GM12878 (cell line): ENCODE measurements around the gene SPINK5. TPM values are rescaled to one million over a fixed set of nuclear protein-coding genes. Genes with fewer than 3 reads are reported as not detected.

Experiments used
- ATAC-seq: fragments of 200-7000 bp; cut with Tn5 transposase; 3 replicates; pipeline ENCODE4 v1.9.1; 2020; ENCODE audit warnings: mild to moderate bottlenecking, moderate library complexity
- BruUV-seq: library from RNA; stranded (reverse); fragments of 400-500 nt; replicated peaks from 2 replicates; lab custom pipeline; 2021; lab: Mats Ljungman, UMichigan
- CTCF ChIA-PET: fragments of 300-600 bp; sonication (Branson Sonifier 250); formaldehyde crosslinking; extraction: SDS; loops from one replicate; lab custom pipeline; 2021; ENCODE audit warnings: inconsistent platforms; lab: Yijun Ruan, JAX
- POLR2A ChIA-PET: fragments of 350-600 bp; formaldehyde crosslinking; extraction: SDS; loops from one replicate; lab custom pipeline; 2021; ENCODE audit warnings: inconsistent platforms; lab: Charles Lee
- RAD21 ChIA-PET: fragments of 300-600 bp; sonication (Branson Sonifier 250); formaldehyde crosslinking; loops from one replicate; lab custom pipeline; 2023; ENCODE audit warnings: antibody characterized with exemption; ENCODE audit not compliant: unreplicated experiment; lab: Charles Lee
- SMC1A ChIA-PET: fragments of 300-600 bp; sonication (Branson Sonifier 250); formaldehyde crosslinking; loops from one replicate; lab custom pipeline; 2023; ENCODE audit not compliant: unreplicated experiment, uncharacterized antibody; lab: Charles Lee
- DNase-seq: peaks from one replicate; pipeline ENCODE4 v3.0.0-alpha.2; 2011; ENCODE audit warnings: low read depth, low spot score
- FAIRE-seq: peaks from 3 replicates; lab custom pipeline; 2011; peaks lifted over from hg19 to GRCh38; lab: Jason Lieb, UNC
- H2AFZ ChIP-seq: 2 replicates; pipeline ENCODE4 v1.6.0; 2011; ENCODE audit warnings: low read depth, low read length, control low read depth; ENCODE audit not compliant: control insufficient read depth
- H3K27ac ChIP-seq: 2 replicates; pipeline ENCODE4 v1.5.1; 2011; ENCODE audit warnings: control low read depth; ENCODE audit not compliant: control insufficient read depth, insufficient read depth
- H3K27me3 ChIP-seq, 2 experiments: replicated peaks in 1 of 2; 2 replicates each; pipeline versions ENCODE4 v1.6.0 to v1.6.1; 2011; ENCODE audit warnings: low read length in 1 of 2; ENCODE audit not compliant: control insufficient read depth in 2 of 2, insufficient read depth in 2 of 2
- H3K36me3 ChIP-seq, 2 experiments: 2 replicates each; pipeline ENCODE4 v1.5.1; 2011; ENCODE audit warnings: low read length in 1 of 2; ENCODE audit not compliant: control insufficient read depth in 2 of 2, insufficient read depth in 2 of 2
- H3K4me1 ChIP-seq: 2 replicates; pipeline ENCODE4 v1.6.1; 2011; ENCODE audit warnings: mild to moderate bottlenecking, low read length, moderate library complexity, mixed read lengths; ENCODE audit not compliant: control insufficient read depth, insufficient read depth
- H3K4me2 ChIP-seq: 2 replicates; pipeline ENCODE4 v1.6.0; 2011; ENCODE audit warnings: control low read depth; ENCODE audit not compliant: control insufficient read depth, insufficient read depth
- H3K4me3 ChIP-seq: fragments of 200-600 bp; sonication (generic); 2 replicates; pipeline ENCODE4 v1.5.1; 2016
- H3K79me2 ChIP-seq: 2 replicates; pipeline ENCODE4 v1.6.0; 2011; ENCODE audit warnings: low read length; ENCODE audit not compliant: control insufficient read depth, insufficient read depth
- H3K9ac ChIP-seq: 2 replicates; pipeline ENCODE4 v1.8.0; 2011; ENCODE audit warnings: low read length, control low read depth, mixed read lengths; ENCODE audit not compliant: control insufficient read depth, insufficient read depth
- H3K9me3 ChIP-seq: replicated peaks from 3 replicates; pipeline ENCODE4 v1.5.1; 2011; ENCODE audit warnings: mild to moderate bottlenecking, low read length; ENCODE audit not compliant: control insufficient read depth, insufficient read depth
- H4K20me1 ChIP-seq: 2 replicates; pipeline ENCODE4 v1.6.0; 2011; ENCODE audit not compliant: control insufficient read depth, insufficient read depth
- BHLHE40 ChIP-seq, 2 experiments: fragments of 450-650 bp in 1 of 2; IDR thresholded peaks; 2 replicates each; pipeline ENCODE4 v1.6.1; 2011 to 2017; ENCODE audit warnings: low read depth in 2 of 2, borderline replicate concordance in 1 of 2, improper control_type of control experiment in 1 of 2, low read length in 1 of 2, mild to moderate bottlenecking in 1 of 2
- CHD1 ChIP-seq: IDR thresholded peaks from 2 replicates; pipeline ENCODE4 v1.6.1; 2012; ENCODE audit warnings: low read depth, low read length, improper control_type of control experiment
- IKZF1 ChIP-seq: fragments of 450-650 bp; conservative IDR thresholded peaks from 2 replicates; pipeline ENCODE4 v1.6.1; 2017; ENCODE audit warnings: antibody characterized with exemption, mild to moderate bottlenecking
- JUNB ChIP-seq: IDR thresholded peaks from 2 replicates; pipeline ENCODE4 v1.6.1; 2016; ENCODE audit warnings: antibody characterized with exemption, mild to moderate bottlenecking
- NBN ChIP-seq: fragments of 450-650 bp; IDR thresholded peaks from 2 replicates; pipeline ENCODE4 v1.6.1; 2016
- NR2F1 ChIP-seq: fragments of 450-650 bp; conservative IDR thresholded peaks from 2 replicates; pipeline ENCODE4 v1.6.1; 2017; ENCODE audit warnings: mild to moderate bottlenecking
- PML ChIP-seq: IDR thresholded peaks from 2 replicates; pipeline ENCODE4 v1.6.1; 2012; ENCODE audit warnings: low read length, inconsistent platforms
- POU2F2 ChIP-seq: IDR thresholded peaks from 3 replicates; pipeline ENCODE4 v1.6.1; 2011; ENCODE audit warnings: low read depth, mild to moderate bottlenecking, low read length, borderline replicate concordance
- PRDM15 ChIP-seq: fragments of 450-650 bp; formaldehyde crosslinking; IDR thresholded peaks from 2 replicates; pipeline ENCODE4 v1.4.0; 2020; ENCODE audit warnings: mild to moderate bottlenecking, moderate library complexity
- SMAD5 ChIP-seq: IDR thresholded peaks from 2 replicates; pipeline ENCODE4 v1.6.1; 2016; ENCODE audit warnings: antibody characterized with exemption, low read depth
- SP1 ChIP-seq: IDR thresholded peaks from one replicate; pipeline ENCODE4 v1.6.1; 2011; ENCODE audit warnings: low read depth, low read length
- TCF3 ChIP-seq: IDR thresholded peaks from 2 replicates; pipeline ENCODE4 v1.6.1; 2012; ENCODE audit warnings: low read depth, mild to moderate bottlenecking, low read length, borderline replicate concordance; ENCODE audit not compliant: insufficient read depth
- USF1 ChIP-seq: IDR thresholded peaks from 2 replicates; pipeline ENCODE4 v1.6.1; 2011; ENCODE audit warnings: borderline replicate concordance, low read depth, mild to moderate bottlenecking, moderate library complexity, mixed read lengths, low read length; ENCODE audit not compliant: insufficient read depth; ENCODE audit errors: extremely low read length
- ZBED1 ChIP-seq: IDR thresholded peaks from 2 replicates; pipeline ENCODE4 v1.6.1; 2016; ENCODE audit warnings: borderline replicate concordance
- in situ Hi-C: fragments of 300-500 bp; cut with MboI; formaldehyde crosslinking; loops from 9 replicates; pipeline ENCODE4 v1.14.3; 2018; ENCODE audit warnings: mixed read lengths
- intact Hi-C: fragments of 100-400 bp; cut with micrococcal nuclease; formaldehyde crosslinking; loops from one replicate; pipeline ENCODE4 v1.14.2; 2022; ENCODE audit not compliant: unreplicated experiment
- polyA plus RNA-seq, 11 experiments: library from polyadenylated mRNA; depleted of rRNA in 4 of 11; unstranded in 6 of 11; stranded (reverse) in 5 of 11; fragments of >200 nt; fragmentation: Nextera tagmentation in 4 of 11; fragmentation: Illumina TruSeq in 1 of 11; extraction: Ambion mirVana in 4 of 11; extraction: Trizol in 1 of 11; gene quantifications; 1 replicate in 1 of 11; 2 replicates in 10 of 11; pipeline versions ENCODE4 v1.2.1 to v1.2.3, GENCODE V29; 2011 to 2016; ENCODE audit warnings: inconsistent platforms in 2 of 11, missing spikeins in 2 of 11, low read depth in 1 of 11
- total RNA-seq, 4 experiments: library from RNA; depleted of rRNA in 3 of 4; stranded (reverse); fragments of >200 nt in 3 of 4; fragmentation: Illumina TruSeq in 1 of 4; extraction: Trizol in 1 of 4; gene quantifications; 2 replicates each; pipeline versions ENCODE4 v1.2.1 to v1.2.3, GENCODE V29; 2013 to 2021

SPINK5 gene
- total and polyA plus RNA-seq, 10 of the 15 experiments (the other 5 are each of a cell fraction or from before 2014, with no cell fraction given) = 0.04 to 0.09 TPM; not detected in 8

- Histone ChIP-seq H3K36me3 (no peaks in the 10 kb centered on the region), H3K27ac (no peak overlapping the region), H3K4me3 (no peak overlapping the region), H4K20me1 (no peaks in the 10 kb centered on the region), H2AFZ (no peak overlapping the region), H3K4me2 (no peak overlapping the region), H3K4me1 (no peaks in the 10 kb centered on the region), H3K9ac (no peak overlapping the region), H3K79me2 (no peaks in the 10 kb centered on the region), H3K9me3 (no peaks in the 10 kb centered on the region), H3K27me3 (no peaks in the 10 kb centered on the region)
- SMC1A ChIA-PET = interaction anchor here (0.9 kb wide), 1 partner anchor 52 kb away, joined by 3 read pairs; no protein-coding TSS in a partner anchor
- CTCF ChIA-PET = interaction anchor here (2.0 kb wide), 1 partner anchor 13 kb away, joined by 6 read pairs; no protein-coding TSS in a partner anchor
- no peak for TF ChIP-seq JUNB
- TF ChIP-seq NBN = no peak
- TF ChIP-seq ZBED1 = no peak
- no peak for TF ChIP-seq NR2F1
- no peak for TF ChIP-seq SP1
- no peak for TF ChIP-seq CHD1
- TF ChIP-seq IKZF1 = no peak
- TF ChIP-seq POU2F2 = no peak
- TF ChIP-seq USF1 = no peak
- TF ChIP-seq SMAD5 = no peak
- no peak for TF ChIP-seq BHLHE40 (IDR thresholded peaks at IDR 0.05; ENCODE audit: borderline replicate concordance in 1 of 2, low read depth in 2 of 2, low read length in 1 of 2)
- TF ChIP-seq TCF3 = no peak
- TF ChIP-seq PRDM15 = no peak
- TF ChIP-seq PML = no peak
- ATAC-seq (no peak), DNase-seq (no peak), FAIRE-seq (no peak)
- in situ Hi-C loops = no loop called here
- intact Hi-C loops = no loop called here
- RAD21 ChIA-PET = no interaction called here
- POLR2A ChIA-PET = no interaction called here
- BruUV-seq = no TSS peak
Measured at GRCh38 chr5:148085310-148085709, 21.5 kb downstream of the SPINK5 start.
